Uterus (tissue), 2 donors: ENCODE measurements around the gene TMEM89.

Experiments used
- CTCF ChIP-seq, 4 experiments: fragments of 200-600 bp in 2 of 4; fragments of 450-650 bp in 2 of 4; sonication (generic) in 2 of 4; IDR thresholded peaks; one replicate each; pipeline ENCODE4 v1.5.1; 2016 to 2019; ENCODE audit warnings: antibody characterized with exemption in 4 of 4, mild to moderate bottlenecking in 2 of 4, moderate library complexity in 1 of 4
- POLR2A ChIP-seq, 2 donors: fragments of 450-650 bp; IDR thresholded peaks; one replicate each; pipeline ENCODE4 v1.6.1; 2016; ENCODE audit warnings: antibody characterized with exemption in 2 of 2, mild to moderate bottlenecking in 1 of 2, moderate library complexity in 1 of 2

- TF ChIP-seq CTCF (IDR thresholded peaks at IDR 0.05) (no peak), POLR2A (IDR thresholded peaks at IDR 0.05) (no peak)
Observed at GRCh38 chr3:48662145-48662752, 40.7 kb upstream of the TMEM89 start.
